ENCODE results near the gene LIN7A.

- no peak for TF ChIP-seq RAD21 (IDR thresholded peaks at IDR 0.05; ENCODE audit: low read depth)
- no peak for TF ChIP-seq REST (IDR thresholded peaks at IDR 0.05; ENCODE audit: low read depth)
- no peak for TF ChIP-seq CEBPB (IDR thresholded peaks at IDR 0.05)
- no peak for TF ChIP-seq MAX (IDR thresholded peaks at IDR 0.05)
- no peak for TF ChIP-seq TAF1 (IDR thresholded peaks at IDR 0.05; ENCODE audit: low read depth)
- TF ChIP-seq TEAD4 (IDR thresholded peaks at IDR 0.05): no peak
- no peak for TF ChIP-seq YY1 (IDR thresholded peaks at IDR 0.05; ENCODE audit: low read depth)
- no peak for TF ChIP-seq CREB1 (IDR thresholded peaks at IDR 0.05; ENCODE audit: low read depth)
- no peak for TF ChIP-seq EP300 (IDR thresholded peaks at IDR 0.05; ENCODE audit: borderline replicate concordance)
- no peak for TF ChIP-seq USF1 (IDR thresholded peaks at IDR 0.05)
- TF ChIP-seq FOXM1 (IDR thresholded peaks at IDR 0.05; ENCODE audit: borderline replicate concordance, low read depth): no peak
These were observed 122.4 kb downstream of the LIN7A start for GRCh38 chr12:80815351-80815750.
